BE2C (cell line): ENCODE measurements around the gene ULK1.

ENCODE experiments used
- DNase-seq: peaks from one replicate; pipeline ENCODE4 v3.0.0-alpha.2; 2020
- H3K27me3 ChIP-seq: fragments of 250-450 bp; sonication (Bioruptor Pico); 2 replicates; pipeline ENCODE4 v1.5.1; 2020; ENCODE audit warnings: mild to moderate bottlenecking
- H3K36me3 ChIP-seq: fragments of 250-450 bp; sonication (Bioruptor Pico); 2 replicates; pipeline ENCODE4 v1.5.1; 2020; ENCODE audit warnings: mild to moderate bottlenecking
- H3K4me1 ChIP-seq: fragments of 250-450 bp; sonication (Bioruptor Pico); 2 replicates; pipeline ENCODE4 v1.5.1; 2020
- H3K4me3 ChIP-seq: 2 replicates; pipeline ENCODE4 v1.5.1; 2011; ENCODE audit warnings: low read depth, low read length
- H3K9me3 ChIP-seq: fragments of 250-450 bp; sonication (Bioruptor Pico); 2 replicates; pipeline ENCODE4 v1.5.1; 2020
- TF ChIP-seq, protein P1 (sequence below): IDR thresholded peaks from 2 replicates; pipeline ENCODE4 v1.5.1; 2012; ENCODE audit warnings: mild to moderate bottlenecking, low read depth, low read length

Gene ULK1

DNA sequence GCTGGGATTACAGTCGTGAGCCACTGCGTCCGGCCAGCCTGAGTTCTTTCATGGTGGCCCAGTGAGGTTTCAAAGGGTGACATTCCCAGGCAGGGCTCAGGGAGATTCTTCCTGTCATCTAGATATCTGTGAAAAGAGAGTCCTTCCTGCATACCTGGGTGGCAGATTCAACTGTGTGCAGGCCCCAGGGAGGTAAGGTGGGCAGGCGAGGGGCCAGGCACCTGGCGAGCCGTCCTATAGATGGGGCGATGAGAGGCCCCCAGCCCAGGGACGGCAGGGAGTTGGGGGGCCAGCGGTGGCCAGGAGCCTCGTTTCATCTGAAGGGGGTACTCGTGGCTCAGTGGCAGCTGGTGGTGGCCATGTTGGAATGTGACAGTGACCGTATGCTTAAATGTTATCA lies 48.2 kb downstream of the ULK1 start:
- H3K36me3 ChIP-seq, result peaks cover 67% of the 10 kb centered on the region
- no peak for DNase-seq
- no peaks in the 10 kb centered on the region for H3K9me3 ChIP-seq
- no peak overlapping the region for H3K4me3 ChIP-seq
- H3K27me3 ChIP-seq, result no peaks in the 10 kb centered on the region
- H3K4me1 ChIP-seq, result no peaks in the 10 kb centered on the region
- TF ChIP-seq, protein P1, sequence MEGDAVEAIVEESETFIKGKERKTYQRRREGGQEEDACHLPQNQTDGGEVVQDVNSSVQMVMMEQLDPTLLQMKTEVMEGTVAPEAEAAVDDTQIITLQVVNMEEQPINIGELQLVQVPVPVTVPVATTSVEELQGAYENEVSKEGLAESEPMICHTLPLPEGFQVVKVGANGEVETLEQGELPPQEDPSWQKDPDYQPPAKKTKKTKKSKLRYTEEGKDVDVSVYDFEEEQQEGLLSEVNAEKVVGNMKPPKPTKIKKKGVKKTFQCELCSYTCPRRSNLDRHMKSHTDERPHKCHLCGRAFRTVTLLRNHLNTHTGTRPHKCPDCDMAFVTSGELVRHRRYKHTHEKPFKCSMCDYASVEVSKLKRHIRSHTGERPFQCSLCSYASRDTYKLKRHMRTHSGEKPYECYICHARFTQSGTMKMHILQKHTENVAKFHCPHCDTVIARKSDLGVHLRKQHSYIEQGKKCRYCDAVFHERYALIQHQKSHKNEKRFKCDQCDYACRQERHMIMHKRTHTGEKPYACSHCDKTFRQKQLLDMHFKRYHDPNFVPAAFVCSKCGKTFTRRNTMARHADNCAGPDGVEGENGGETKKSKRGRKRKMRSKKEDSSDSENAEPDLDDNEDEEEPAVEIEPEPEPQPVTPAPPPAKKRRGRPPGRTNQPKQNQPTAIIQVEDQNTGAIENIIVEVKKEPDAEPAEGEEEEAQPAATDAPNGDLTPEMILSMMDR, result no peak

DNA sequence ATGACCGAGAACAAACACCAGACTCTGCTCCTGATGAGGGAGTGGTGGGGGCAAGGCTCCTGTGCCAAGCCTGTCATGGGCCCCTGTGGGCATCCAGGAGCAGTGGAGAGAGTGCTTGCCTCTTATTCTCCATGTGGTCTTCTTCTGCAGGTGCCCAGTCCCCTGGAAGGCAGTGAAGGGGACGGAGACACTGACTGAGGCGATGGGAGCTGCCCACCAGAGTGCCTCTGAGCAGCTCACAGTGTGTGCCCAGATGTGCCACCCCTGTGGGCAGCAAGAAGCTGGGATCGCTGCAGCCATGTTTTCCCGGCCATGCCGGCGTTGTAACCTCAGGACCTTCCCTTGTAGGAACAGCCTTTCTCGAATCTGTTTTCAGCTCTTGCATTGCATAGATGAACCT lies 49.0 kb downstream of the ULK1 start:
- no peak for DNase-seq
- Histone ChIP-seq H3K9me3 (no peaks in the 10 kb centered on the region), H3K36me3 (peaks cover 60% of the 10 kb centered on the region), H3K27me3 (no peaks in the 10 kb centered on the region), H3K4me3 (no peak overlapping the region), H3K4me1 (no peaks in the 10 kb centered on the region)
- TF ChIP-seq, protein P1, result no peak

DNA sequence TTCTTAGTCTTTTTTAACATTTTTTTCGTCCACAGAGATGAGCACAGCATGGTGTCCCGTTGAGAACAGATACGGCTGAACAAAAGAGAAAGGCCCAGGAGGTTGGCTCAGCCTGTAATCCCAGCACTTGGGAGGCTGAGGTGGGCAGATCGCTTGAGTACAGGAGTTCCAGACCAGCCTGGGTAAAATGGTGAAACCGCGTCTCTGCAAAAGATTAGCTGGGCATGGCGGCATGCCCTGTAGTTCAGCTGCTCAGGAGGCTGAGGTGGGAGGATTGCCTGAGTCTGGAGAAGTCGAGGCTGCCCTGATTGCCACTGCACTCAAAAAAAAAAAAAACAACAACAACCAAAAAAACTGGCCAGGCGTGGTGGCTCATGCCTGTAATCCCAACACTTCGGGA lies 49.5 kb downstream of the ULK1 start:
- Histone ChIP-seq H3K9me3 (no peaks in the 10 kb centered on the region), H3K4me1 (no peaks in the 10 kb centered on the region), H3K27me3 (no peaks in the 10 kb centered on the region), H3K4me3 (no peak overlapping the region), H3K36me3 (peaks cover 55% of the 10 kb centered on the region)
- TF ChIP-seq, protein P1, result no peak
- DNase-seq, result no peak

DNA sequence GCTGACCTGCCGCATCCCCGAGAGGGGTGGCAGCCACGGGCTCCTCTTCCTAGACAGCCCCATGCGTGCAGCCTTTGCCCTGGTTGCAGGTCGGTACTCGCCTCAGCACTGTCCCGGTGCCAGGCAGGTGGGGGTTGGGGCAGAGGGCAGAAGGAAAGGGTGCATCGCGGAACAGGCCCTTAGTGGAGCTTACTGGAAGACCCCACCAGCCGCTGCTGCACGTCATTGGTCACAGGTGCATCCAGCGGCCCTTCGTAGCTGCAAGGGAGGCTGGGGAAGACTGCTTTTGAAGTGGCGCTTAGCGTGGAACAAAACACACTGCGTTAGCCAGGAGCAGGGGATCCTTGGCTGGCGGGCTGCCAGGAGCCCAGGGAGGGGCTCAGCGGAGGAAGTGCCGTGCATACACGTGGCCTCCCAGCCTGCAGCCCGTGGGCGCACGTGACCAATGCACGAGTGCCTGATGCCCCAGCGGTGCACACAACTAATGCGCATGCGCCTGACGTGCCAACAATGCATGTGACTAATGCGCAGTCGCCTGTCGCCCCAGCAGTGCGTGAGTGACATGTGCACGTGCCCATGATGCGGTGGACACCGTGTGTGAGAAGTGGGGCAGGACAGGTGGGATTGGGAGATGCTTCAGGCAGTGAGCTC lies 50.3 kb downstream of the ULK1 start:
- H3K9me3 ChIP-seq, result no peaks in the 10 kb centered on the region
- DNase-seq, result no peak
- H3K4me3 ChIP-seq, result no peak overlapping the region
- TF ChIP-seq, protein P1, result no peak
- no peaks in the 10 kb centered on the region for H3K4me1 ChIP-seq
- H3K36me3 ChIP-seq, result peaks cover 46% of the 10 kb centered on the region
- H3K27me3 ChIP-seq, result no peaks in the 10 kb centered on the region

DNA sequence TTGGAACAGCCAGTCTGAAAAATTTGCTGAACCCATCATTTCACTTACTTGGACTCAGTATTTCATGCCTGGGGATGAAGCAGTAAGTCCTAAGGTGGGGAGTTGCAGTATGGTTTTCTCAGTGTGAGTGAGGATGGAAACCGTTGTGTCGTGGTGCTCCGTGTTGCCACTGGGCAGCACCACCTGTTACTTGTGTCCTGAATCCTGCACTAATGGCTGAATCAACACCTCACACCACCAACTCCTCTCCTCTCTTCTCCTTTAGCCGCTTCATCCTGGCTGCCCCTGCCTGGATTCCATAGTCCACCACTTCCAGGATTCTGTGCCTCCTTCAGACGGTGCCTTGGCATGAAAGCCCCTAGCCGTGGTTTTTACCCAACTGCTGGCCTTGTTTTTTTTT lies 52.3 kb downstream of the ULK1 start:
- DNase-seq, result no peak
- Histone ChIP-seq H3K4me3 (no peak overlapping the region), H3K4me1 (no peaks in the 10 kb centered on the region), H3K27me3 (no peaks in the 10 kb centered on the region), H3K9me3 (no peaks in the 10 kb centered on the region), H3K36me3 (peaks cover 29% of the 10 kb centered on the region)
- TF ChIP-seq, protein P1, result no peak

DNA sequence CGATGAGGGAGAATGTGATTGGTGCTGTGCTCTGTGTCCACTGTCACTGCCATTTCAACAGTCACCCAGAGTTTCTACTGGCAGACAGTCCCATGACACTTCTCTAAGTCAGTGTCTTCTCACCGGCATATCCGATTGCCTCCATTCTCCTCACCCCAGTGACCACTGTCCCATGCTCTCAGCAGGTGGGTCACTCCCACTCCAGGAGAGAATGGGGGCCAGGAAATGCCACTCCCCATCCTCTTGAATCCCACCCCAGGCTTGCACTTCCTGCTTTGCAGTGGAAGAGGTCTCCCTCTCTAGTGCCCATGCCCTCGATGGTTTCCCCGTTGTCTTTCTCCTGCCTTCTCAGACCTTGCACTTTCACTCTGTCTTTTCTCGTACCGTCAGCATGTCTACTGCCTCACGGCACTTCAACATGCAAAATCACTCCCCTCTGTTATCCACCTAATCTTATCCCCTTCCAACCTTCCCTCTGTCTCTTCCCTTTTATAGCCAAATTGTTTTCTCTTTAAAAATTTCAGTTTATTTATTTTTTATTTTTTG lies 53.1 kb downstream of the ULK1 start:
- H3K27me3 ChIP-seq, result no peaks in the 10 kb centered on the region
- no peaks in the 10 kb centered on the region for H3K9me3 ChIP-seq
- peaks cover 21% of the 10 kb centered on the region for H3K36me3 ChIP-seq
- H3K4me3 ChIP-seq, result no peak overlapping the region
- no peaks in the 10 kb centered on the region for H3K4me1 ChIP-seq
- DNase-seq, result no peak
- TF ChIP-seq, protein P1, result no peak
